Measurements from ENCODE around the gene ASGR1. TPM values are rescaled to one million over a fixed set of nuclear protein-coding genes. Genes with fewer than 3 reads are reported as not detected.

Gene ASGR1, protein sequence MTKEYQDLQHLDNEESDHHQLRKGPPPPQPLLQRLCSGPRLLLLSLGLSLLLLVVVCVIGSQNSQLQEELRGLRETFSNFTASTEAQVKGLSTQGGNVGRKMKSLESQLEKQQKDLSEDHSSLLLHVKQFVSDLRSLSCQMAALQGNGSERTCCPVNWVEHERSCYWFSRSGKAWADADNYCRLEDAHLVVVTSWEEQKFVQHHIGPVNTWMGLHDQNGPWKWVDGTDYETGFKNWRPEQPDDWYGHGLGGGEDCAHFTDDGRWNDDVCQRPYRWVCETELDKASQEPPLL
- total RNA-seq, result under 1 TPM; 0.64 to 0.85 TPM
- 3.9 TPM for polyA plus RNA-seq (2013, experiment 1 of 2)
- polyA plus RNA-seq (2013, experiment 2 of 2), result 3.7 TPM
- total RNA-seq, result 0 to 2.1 (median 0.22) reads per million in 172 experiments

GRCh38 chr17:7179317-7180254, at the start of gene ASGR1:
TSS of gene ASGR1 (minus strand) at chr17:7179370. CDS start at chr17:7178563, 807 bp downstream.
- peaks cover 14% of the 10 kb centered on the region for H3K4me1 Mint-ChIP-seq (ENCODE audit: low read depth)
- no peaks in the 10 kb centered on the region for H3K9me3 Mint-ChIP-seq
- ATAC-seq (ENCODE audit: poor library complexity), result no peak
- H3K36me3 ChIP-seq (ENCODE audit: insufficient read depth, low read length), result no peaks in the 10 kb centered on the region
- DNase-seq, result no peak
- H3K36me3 Mint-ChIP-seq (ENCODE audit: low read depth), result no peaks in the 10 kb centered on the region
- H3K4me3 Mint-ChIP-seq, result no peak within 1 kb of the TSS
- intact Hi-C loops (cut with DNase I, micrococcal nuclease), result no loop called here
- no peaks in the 10 kb centered on the region for H3K9me3 ChIP-seq (ENCODE audit: control insufficient read depth in 1 of 2, insufficient read depth in 1 of 2, low read length in 2 of 2)
- CTCF ChIA-PET, result no interaction called here
- H3K4me3 ChIP-seq (ENCODE audit: low read length), result no peak within 1 kb of the TSS
- H3K27me3 ChIP-seq (ENCODE audit: control insufficient read depth in 1 of 2, insufficient read depth in 2 of 2, low read length in 2 of 2), result peaks cover 8 to 23% of the 10 kb centered on the region in 2 experiments
- no peaks in the 10 kb centered on the region for H3K27me3 Mint-ChIP-seq
- no peak within 1 kb of the TSS for H3K27ac ChIP-seq (ENCODE audit: low read depth in 1 of 2, low read length in 2 of 2)
- TF ChIP-seq CTCF (IDR thresholded peaks at IDR 0.05), result no peak
- H3K4me1 ChIP-seq (ENCODE audit: insufficient read depth, low read length), result peaks cover 22% of the 10 kb centered on the region
- POLR2A ChIA-PET, result no interaction called here
- H3K27ac Mint-ChIP-seq, result no peak within 1 kb of the TSS

DNA sequence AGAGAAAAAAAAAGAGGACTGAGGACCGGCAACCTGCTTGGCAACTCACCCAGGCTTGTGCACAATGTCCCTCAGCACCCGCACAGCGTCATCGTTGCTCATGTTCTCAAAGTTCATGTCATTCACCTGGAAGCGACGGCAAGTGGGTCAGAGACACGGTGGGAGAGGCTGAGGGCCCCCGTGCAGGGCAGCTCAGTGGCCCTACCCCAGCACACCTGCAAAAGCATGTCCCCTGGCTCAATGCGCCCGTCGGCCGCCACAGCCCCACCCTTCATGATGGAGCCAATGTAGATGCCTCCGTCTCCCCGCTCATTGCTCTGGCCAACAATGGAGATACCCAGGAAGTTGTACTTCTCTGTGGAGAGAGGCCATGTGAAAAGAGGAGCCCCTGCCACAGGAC, 49.8 kb upstream of the ASGR1 start:
- Mint-ChIP-seq H3K4me3 (no peak overlapping the region), H3K9me3 (no peaks in the 10 kb centered on the region), H3K27ac (no peak overlapping the region), H3K27me3 (no peaks in the 10 kb centered on the region), H3K36me3 (ENCODE audit: low read depth) (peaks cover 67% of the 10 kb centered on the region), H3K4me1 (ENCODE audit: low read depth) (peaks cover 28% of the 10 kb centered on the region)
- CTCF ChIA-PET, result no interaction called here
- intact Hi-C loops (cut with DNase I, micrococcal nuclease), result no loop called here
- Histone ChIP-seq H3K4me1 (ENCODE audit: insufficient read depth, low read length) (peaks cover 26% of the 10 kb centered on the region), H3K9me3 (ENCODE audit: control insufficient read depth in 1 of 2, insufficient read depth in 1 of 2, low read length in 2 of 2) (no peaks in the 10 kb centered on the region), H3K4me3 (ENCODE audit: low read length) (no peak overlapping the region), H3K36me3 (ENCODE audit: insufficient read depth, low read length) (peaks cover 61% of the 10 kb centered on the region), H3K27me3 (ENCODE audit: control insufficient read depth in 1 of 2, insufficient read depth in 2 of 2, low read length in 2 of 2) (no peaks in the 10 kb centered on the region), H3K27ac (ENCODE audit: low read depth in 1 of 2, low read length in 2 of 2) (no peak overlapping the region)
- no peak for TF ChIP-seq CTCF (IDR thresholded peaks at IDR 0.05)
- POLR2A ChIA-PET, result no interaction called here
- ATAC-seq (ENCODE audit: poor library complexity) (no peak), DNase-seq (no peak)

DNA sequence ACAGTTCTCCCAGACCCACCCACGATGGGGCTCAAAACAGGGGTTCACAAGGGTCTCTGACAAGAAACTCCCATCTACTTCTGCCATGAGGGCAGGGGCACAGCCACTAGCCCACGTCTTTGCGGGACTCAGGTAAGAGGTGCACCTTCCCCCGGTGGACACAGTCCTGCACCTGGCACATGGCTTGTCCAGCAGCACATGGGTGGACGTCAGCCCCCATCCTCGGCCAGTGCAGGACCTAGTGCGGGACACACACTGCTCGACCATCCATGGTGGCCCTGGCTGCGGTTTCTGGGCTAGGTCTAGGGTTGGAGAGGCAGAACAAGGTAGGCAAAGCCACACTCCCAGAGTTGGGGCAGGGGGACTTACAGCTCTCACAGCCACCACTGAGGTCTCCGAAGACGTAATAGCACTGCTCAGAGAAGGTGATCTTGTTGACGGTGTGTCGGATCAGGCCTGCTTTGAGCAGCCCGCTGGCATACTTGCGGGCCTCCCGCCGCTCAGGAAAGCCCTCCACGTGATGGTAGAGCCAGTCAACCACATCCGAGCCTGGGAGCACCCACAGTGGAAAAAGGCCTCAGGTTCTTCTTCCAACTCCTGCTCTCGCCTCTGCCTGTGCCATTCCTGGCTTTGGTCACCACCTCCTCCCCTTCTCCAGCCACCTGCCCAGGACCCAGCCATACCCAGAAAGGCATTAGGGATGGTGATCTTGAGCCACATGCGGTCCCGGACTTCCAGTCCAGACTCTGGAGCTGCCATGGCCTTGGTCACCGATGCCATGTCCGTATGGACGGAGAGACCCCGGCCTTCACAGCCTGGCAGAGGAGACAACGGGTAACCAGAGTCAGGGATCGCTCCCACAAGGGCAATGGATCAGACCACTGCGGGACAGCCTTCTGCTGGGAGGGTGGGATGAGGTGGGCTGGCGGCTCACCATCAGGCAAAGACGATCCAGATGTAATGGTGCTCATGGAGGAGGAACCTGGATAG, 47.8 kb upstream of the ASGR1 start:
- Mint-ChIP-seq H3K27ac (no peak overlapping the region), H3K36me3 (ENCODE audit: low read depth) (peaks cover 72% of the 10 kb centered on the region), H3K4me1 (ENCODE audit: low read depth) (peaks cover 11% of the 10 kb centered on the region), H3K27me3 (no peaks in the 10 kb centered on the region), H3K4me3 (no peak overlapping the region), H3K9me3 (no peaks in the 10 kb centered on the region)
- peaks cover 9% of the 10 kb centered on the region for H3K4me1 ChIP-seq (ENCODE audit: insufficient read depth, low read length)
- H3K4me3 ChIP-seq (ENCODE audit: low read length), result no peak overlapping the region
- TF ChIP-seq CTCF (IDR thresholded peaks at IDR 0.05), result no peak
- no peak for ATAC-seq (ENCODE audit: poor library complexity)
- DNase-seq, result no peak
- peaks cover 80% of the 10 kb centered on the region for H3K36me3 ChIP-seq (ENCODE audit: insufficient read depth, low read length)
- no peaks in the 10 kb centered on the region for H3K9me3 ChIP-seq (ENCODE audit: control insufficient read depth in 1 of 2, insufficient read depth in 1 of 2, low read length in 2 of 2)
- CTCF ChIA-PET, result interaction anchor here (0.6 kb wide), 1 partner anchor 173 kb away, joined by 4 read pairs; no protein-coding TSS in a partner anchor
- no peaks in the 10 kb centered on the region for H3K27me3 ChIP-seq (ENCODE audit: control insufficient read depth in 1 of 2, insufficient read depth in 2 of 2, low read length in 2 of 2)
- intact Hi-C loops (cut with DNase I, micrococcal nuclease), result no loop called here
- no peak overlapping the region for H3K27ac ChIP-seq (ENCODE audit: low read depth in 1 of 2, low read length in 2 of 2)
- POLR2A ChIA-PET, result no interaction called here

Measured in CD4-positive, alpha-beta T cell (primary cell).